Breast epithelium (tissue), 3 donors: Measurements from ENCODE around the gene FGF23.

Experiments used
- POLR2A ChIP-seq: fragments of 450-650 bp; IDR thresholded peaks from one replicate; pipeline ENCODE4 v1.6.1; 2016; ENCODE audit warnings: antibody characterized with exemption, mild to moderate bottlenecking, moderate library complexity
- TF ChIP-seq, protein P1 (sequence below), 3 donors: fragments of 450-650 bp; IDR thresholded peaks; one replicate each; pipeline ENCODE4 v1.5.1; 2016 to 2017; ENCODE audit warnings: antibody characterized with exemption in 3 of 3, mild to moderate bottlenecking in 3 of 3, moderate library complexity in 3 of 3

DNA sequence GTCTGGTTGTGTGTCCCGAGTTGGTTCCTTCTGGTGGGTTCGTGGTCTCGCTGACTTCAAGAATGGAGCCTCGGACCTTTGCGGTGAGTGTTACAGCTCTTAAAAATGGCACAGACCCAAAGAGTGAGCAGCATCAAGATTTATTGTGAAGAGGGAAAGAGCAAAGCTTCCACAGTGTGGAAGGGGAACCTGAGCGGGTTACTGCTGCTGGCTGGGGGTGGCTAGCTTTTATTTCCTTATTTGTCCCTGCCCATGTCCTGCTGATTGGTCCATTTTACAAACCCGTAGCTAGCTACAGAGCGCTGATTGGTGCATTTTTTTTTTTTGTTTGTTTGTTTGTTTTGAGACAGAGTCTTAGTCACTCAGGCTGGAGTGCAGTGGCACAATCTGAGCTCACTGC lies 36.8 kb upstream of the FGF23 start:
- TF ChIP-seq, protein P1, sequence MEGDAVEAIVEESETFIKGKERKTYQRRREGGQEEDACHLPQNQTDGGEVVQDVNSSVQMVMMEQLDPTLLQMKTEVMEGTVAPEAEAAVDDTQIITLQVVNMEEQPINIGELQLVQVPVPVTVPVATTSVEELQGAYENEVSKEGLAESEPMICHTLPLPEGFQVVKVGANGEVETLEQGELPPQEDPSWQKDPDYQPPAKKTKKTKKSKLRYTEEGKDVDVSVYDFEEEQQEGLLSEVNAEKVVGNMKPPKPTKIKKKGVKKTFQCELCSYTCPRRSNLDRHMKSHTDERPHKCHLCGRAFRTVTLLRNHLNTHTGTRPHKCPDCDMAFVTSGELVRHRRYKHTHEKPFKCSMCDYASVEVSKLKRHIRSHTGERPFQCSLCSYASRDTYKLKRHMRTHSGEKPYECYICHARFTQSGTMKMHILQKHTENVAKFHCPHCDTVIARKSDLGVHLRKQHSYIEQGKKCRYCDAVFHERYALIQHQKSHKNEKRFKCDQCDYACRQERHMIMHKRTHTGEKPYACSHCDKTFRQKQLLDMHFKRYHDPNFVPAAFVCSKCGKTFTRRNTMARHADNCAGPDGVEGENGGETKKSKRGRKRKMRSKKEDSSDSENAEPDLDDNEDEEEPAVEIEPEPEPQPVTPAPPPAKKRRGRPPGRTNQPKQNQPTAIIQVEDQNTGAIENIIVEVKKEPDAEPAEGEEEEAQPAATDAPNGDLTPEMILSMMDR (IDR thresholded peaks at IDR 0.05) = no peak
- TF ChIP-seq POLR2A = no peak
